GM18507 (cell line): Measurements from ENCODE around the gene SMIM45.
A peak's percentile ranks its signal among the peaks of the same experiment; 100 is the strongest.
"Not testable (repeated sequence)": the region's sequence is repeated elsewhere in the genome, so short reads cannot be mapped to it uniquely, and the experiment has no call there.

ENCODE experiments used
- DNase-seq: peaks from one replicate; pipeline ENCODE4 v3.0.0; 2011; ENCODE audit warnings: low read depth; ENCODE audit not compliant: insufficient read length; ENCODE audit errors: extremely low spot score
- FAIRE-seq: peaks from 2 replicates; lab custom pipeline; 2011; peaks lifted over from hg19 to GRCh38; lab: Jason Lieb, UNC

SMIM45 gene

DNA sequence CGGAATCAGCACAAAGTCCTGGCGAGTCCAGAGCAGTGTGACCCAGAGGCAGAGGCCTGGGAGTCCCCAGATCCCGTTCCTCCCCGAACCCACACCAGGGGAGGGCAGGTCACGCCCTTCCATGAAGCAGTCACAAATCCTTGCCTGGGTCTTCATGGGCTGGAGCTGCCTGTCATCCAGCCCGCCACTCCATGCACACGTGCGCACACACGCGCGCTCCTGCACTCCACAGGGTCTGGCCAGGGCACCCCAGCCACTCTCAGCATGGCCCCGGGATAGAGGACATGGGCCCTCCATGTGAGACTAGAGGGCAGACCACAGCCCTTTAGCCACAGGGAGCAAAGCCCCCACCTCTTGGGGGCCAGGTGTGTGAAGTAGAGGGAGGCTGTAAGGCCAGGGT is 19.6 kb upstream of the SMIM45 start:
- FAIRE-seq (no peak), DNase-seq (no peak)

DNA sequence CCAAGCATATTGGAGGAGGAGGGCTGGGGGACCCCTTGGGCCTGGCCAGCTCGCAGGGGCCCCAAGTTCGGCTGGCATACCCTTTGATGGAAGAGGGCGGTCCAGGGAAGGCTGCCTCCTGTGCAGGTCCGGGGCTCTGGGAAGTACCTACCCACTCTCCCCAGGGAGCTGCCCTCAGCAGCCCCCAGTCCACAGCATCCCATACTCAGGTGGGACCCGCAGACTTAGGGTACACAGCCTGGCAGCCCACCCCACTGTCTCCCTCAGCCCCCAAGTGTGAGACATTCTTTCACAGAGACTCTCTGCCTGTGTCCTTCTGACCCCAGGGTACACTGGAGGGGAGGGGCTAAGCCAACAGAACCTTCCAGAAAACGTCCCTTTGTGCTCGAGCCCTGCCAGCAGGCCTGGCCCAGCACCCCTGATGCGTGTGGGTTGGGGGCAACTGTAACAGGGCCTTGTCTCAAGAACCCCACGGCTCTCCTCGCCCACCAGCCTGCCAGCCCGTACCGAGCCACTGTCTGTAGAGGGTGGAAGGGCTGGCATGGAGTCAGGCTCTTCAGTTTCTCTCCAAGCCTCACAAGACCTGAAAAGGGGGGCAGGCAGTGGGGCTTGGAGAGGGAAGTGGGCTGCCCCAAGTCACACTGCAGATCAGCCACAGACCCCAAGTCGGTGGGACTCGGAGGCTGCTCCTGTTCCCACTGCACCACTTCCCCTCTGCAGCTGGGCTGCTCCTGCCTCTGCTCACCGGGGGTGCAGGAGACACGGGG is 18.4 kb upstream of the SMIM45 start:
- FAIRE-seq (no peak), DNase-seq (no peak)

DNA sequence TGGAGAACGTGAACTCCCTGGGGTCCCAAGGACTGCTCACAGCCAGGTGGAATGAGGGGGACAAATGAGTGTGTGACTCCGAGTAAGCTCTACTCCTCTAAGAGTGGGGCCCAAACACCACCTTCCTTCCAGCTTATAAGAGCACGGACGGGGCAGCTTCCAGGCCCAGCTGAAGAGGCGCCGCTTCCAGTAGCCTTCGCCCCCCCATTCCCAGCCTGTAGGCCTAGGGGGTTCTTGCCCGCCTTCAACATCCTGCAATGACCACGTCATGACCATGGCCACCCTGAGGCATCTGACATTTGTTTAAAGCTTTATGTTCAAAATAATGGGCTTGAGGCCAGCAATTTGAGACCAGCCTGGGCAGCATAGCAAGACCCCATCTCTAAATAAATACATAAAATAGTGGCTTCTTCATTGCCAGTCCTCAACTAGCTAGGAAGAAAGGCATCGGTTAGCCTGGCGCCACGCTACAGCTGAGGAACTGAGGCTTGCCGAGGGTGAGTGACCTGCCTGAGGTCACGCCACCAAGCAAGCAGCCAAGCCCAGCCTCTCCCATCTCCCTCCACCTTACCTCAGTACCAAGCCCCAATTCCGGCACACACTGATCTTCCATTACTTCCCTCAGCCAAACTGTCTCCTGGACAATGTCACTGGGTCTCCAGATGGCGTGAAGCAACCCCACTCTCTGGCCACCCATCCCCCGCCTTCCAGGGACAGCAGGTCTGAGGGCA is 17.5 kb upstream of the SMIM45 start:
- no peak for FAIRE-seq

DNA sequence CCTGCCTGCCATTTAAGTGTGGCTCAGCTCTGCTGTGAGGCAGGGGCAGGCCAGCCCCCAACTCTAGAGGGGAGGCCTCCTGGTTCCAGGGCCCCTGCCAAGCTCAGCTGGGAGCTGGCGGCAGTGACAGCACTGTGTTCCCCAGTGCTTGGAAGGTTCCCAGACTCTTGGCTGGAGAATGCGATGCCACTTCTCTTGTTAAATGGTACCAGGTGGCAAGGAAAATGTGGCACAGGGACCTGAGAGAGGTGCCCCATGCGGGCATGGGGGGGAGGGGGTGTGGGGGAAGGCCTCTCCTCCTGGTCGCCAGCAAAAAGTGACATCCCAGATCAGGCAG is 17.0 kb upstream of the SMIM45 start:
- no peak for DNase-seq

More for the DNA sequence above, 17.5 kb upstream of the SMIM45 start:
- DNase-seq: no peak

DNA sequence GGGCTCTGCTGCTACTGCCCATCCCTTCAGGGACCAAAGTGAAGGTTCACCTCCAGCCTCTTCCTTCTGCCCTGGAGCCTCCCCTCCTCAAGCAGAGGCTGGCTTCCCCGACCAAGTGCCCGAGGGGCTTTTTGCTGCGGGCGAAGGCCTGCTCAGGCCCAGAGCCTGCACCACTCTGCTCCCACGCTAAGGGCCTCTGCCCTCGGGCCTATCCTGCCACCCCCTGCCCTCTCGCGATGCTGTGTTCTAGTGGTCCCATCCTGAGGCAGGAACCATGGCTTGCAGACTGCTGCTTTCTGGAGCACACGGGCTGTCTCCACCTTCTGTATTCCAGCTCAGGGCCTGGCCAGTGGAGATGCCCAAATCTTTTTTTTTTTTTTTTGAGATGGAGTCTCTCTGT is 16.4 kb upstream of the SMIM45 start:
- FAIRE-seq (peak; percentile 50), DNase-seq (no peak)

More for the DNA sequence above, 17.0 kb upstream of the SMIM45 start:
- no peak for FAIRE-seq

DNA sequence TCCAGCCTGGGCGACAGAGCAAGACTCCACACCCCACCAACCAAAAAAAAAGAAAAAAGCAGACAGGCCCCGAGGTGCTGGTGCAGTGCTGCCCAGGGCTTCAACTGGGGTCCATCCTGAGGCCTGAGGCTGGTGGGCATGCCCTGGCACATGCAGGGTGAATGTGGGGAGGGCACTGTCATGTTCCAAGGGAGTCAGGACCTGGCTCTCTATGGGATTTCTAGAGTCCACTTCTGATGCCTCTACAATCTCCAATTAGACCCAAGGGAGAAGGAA is 15.1 kb upstream of the SMIM45 start:
- DNase-seq (no peak), FAIRE-seq (peak; percentile 33)

DNA sequence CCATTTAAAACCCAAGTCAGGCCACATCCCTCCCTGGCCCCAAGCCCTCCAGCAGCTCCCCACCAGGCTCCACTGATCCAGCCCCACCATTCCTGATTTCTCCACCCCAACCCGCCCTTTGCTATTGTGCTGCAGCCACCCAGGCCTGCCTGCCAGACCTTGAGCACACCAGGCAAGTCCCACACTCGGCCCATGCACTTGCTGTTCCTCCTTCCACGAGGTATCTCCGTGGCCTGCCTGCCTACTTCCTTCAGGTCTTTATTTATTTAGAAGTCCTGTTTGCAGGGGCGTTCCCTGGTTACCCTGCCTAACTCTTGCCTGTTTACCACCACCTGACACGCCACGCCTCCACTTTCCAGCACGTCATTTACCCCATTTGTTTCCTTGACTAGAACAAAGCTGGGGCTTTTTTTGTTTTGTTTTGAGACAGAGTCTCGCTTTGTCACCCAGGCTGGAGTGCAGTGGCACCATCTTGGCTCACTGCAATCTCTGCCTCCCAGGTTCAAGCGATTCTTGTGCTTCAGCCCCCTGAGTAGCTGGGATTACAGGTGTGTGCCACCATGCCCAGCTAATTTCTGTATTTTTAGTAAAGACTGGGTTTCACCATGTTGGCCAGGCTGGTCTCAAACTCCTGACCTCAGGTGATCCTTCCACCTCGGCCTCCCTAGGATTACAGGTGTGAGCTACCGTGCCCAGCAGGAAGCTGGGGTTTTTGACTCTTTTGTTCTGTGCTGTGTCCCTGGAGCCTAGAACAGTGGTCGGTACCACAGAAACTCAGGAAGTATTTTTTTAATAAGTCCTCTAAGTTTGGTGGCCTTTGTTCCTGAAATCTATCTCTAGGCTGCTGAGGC is 11.7 kb upstream of the SMIM45 start:
- DNase-seq (no peak), FAIRE-seq (peak; percentile 99)

DNA sequence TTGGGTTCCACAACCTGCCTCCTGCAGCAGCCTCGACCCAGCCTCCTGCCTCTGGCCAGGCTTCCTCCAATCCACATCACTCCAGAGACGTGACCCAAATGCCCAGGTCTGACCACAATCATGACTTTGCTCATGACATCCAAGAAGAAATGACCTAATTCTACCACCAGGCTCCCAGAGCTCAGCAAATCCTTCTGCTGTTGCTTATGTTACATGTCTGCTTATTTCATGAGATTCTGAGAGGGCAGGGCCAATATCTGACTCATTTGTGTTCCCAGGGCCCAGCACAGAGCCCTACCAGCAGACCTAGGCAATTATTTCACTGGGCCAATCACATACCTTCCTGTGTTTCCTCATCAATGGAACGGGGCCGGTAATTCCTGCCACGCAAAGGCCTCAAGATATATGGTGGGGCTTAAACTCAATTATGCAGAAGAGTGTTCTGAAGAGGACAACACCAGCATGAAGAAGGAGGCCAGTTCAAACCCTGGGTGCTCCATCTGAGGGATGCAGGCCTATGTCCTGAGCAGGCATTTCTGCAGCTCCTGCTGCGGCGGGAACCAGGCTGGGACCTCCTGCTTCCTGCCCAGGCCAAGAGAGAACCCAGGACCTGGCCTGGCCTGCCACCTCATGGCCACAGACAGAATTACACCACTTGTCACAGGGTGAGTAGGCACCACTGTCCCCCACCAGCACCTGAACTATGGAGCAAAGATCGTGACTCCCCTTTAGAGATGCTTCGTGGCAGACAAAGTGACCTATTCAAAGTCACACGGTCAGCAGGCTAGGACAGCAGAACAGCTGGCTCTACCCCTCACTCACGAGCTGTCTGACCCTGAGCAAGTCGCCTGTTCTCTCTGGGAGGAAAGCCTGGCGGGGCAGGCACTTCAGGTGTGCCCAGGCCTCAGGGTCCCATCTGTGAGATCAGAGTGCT is 10.9 kb upstream of the SMIM45 start:
- DNase-seq: no peak
- FAIRE-seq: peak; percentile 98

DNA sequence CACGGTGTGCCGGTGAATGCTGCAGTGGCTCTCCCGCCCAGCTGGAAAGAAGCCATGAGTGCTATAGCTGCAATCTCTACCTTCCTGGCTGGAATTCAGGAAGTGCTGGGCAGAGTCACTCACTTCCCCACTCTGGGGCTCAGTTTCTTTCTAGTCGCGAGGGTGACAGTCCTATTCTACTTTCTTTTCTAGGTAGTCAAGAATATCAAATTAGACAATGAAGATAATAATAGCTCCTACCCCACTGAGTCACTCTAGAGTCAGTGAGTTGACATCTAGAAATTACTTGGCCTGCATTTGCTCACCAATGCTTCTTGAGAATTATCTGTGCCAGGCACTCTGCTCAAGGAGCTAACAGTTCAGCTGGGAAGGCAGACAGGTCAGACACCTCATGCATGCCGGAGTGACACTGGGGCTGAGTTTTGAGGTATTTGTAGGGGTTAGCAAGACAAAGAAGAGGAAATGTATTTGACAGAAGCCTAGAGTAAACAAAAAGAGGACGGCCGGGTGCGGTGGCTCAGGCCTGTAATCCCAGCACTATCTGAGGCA is 8.2 kb upstream of the SMIM45 start:
- DNase-seq: no peak
- no peak for FAIRE-seq

DNA sequence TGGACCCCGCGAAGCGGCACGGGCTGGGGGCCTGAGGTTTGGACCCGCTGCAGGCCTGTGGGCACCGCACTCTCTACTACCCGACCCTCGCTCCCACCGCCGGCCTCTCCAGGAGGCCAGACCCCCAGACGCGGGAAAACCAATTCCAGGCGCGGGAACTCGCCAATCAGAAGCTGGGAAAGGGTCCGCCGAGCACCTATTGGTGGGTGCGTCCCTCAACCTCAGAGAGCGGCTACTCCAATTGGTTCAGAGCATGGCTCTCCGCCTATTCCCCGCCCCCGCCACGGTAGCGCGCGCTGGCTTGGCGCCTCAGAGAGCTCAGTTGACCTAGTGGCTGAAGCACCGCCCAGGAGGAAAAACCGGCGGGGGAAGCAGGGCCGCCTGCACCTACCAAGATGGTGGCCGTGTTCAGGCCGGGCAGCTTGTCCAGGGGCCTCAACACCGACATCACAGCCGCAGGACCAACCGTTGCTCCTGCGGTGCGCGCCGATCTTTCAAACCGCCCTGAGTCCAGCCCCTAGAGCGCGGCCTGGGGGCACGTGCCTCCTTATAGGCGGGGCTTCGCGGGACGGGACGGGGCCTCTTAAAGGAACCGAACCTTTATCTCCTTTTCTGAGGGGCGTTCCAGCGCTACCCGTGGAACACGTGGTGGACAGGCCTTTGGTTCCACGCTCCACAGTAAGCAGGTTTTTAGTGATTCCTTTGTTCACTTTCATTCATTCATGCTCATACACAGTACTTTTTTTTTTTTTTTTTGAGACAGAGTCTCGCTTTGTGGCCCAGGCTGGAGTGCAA is 5.1 kb upstream of the SMIM45 start, which contains the start of gene CENPM:
CENPM (minus strand) TSS at position 524 of the 795 bp plus-strand sequence; CDS start at position 448, 76 bp downstream.
- FAIRE-seq (peak; percentile 95), DNase-seq (peak; percentile 68)

DNA sequence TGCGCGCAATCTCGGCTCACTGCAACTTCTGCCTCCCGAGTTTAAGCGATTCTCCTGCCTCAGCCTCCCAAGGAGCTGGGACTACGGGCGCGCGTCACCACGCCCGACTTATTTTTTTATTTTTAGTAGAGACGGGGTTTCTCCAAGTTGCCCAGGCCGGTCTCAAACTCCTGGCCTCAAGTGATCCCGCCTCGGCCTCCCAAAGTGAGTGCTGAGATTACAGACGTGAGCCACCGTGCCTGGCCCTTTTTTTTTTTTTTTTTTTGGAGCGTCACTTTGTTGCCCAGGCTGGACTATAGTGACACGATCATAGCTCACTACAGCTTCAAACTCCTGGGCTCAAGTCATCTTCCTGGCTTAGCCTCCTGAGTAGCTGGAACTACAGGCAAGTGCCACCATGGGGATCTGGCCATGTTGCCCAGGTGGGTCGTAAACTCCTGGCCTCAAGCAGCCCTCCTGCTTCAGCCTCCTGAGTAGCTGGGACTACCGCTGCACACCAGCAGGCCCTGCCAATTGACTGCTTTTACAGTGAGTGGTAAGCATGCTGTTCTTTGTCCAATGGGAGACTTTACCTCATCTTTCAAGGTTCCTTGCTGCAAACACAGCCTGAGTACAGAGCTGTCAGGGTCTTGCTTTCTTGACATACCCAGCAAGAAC is 4.4 kb upstream of the SMIM45 start:
- FAIRE-seq: peak; percentile 56
- DNase-seq: no peak

DNA sequence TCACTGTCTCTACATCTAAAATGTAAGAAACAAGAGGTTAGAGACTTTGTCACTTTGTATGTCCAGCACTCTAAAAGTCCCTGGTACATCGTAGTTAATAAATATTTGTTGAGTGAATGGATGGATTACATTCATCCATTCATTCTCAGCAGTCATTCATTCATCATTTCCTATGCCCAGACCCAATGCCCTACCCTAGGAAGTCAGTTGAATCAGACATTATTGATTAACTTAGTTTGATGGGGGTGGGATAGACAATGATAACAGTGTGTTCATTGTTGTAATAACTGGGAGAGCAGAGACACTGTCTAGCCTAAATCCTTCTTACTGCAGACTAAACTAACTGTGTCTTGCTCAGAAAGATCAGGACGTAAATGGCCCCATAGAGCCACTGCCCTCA is 3.8 kb upstream of the SMIM45 start:
- FAIRE-seq (peak; percentile 57), DNase-seq (no peak)

DNA sequence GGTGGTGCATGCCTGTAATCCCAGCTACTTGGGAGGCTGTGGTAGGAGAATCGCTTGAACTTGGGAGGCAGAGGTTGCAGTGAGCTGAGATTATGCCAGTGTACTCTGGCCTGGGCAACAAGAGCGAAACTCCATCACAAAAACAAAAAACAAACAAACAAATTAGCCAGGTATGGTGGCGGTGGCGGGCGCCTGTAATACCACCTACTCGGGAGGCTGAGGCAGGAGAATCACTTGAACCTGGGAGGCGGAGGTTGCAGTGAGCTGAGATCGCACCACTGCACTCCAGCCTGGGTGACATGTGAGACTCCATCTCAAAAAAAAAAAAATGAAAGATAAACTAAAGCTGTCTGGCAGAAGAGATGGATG is 3.0 kb upstream of the SMIM45 start:
- not testable (repeated sequence) for DNase-seq, FAIRE-seq

DNA sequence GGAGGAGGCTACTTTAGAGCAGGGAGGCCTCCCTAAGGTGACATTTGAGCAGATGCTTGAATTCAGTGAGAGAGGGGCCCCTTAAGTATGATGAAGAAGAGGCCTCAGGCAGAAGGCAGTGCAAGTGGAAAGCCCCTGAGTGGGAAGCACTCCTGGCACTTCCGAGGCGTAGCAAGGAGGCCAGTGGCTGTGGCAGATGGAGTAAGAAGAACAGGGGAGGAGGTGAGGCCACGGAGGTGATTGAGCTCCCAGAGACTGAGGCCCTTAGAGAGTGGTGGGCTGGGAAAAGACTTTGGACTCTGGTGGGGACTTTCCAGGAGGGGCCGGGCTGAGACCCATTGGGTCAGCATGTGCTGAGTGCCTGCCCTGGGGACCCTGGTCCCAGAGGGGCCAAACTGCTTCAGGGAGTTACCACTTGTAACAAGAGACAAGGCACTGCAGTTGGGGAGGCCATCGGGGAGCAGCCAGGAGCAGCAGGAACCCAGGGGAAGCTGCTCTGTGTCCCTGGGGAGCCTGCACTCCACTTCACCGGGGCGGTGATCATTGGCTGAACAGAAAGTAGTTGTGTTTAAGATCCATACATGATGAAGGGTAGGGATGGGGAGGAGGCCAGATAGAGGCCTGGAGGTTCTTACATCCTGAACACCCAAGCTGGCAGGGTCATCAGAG is 2.5 kb upstream of the SMIM45 start:
- FAIRE-seq (peak; percentile 87), DNase-seq (no peak)

DNA sequence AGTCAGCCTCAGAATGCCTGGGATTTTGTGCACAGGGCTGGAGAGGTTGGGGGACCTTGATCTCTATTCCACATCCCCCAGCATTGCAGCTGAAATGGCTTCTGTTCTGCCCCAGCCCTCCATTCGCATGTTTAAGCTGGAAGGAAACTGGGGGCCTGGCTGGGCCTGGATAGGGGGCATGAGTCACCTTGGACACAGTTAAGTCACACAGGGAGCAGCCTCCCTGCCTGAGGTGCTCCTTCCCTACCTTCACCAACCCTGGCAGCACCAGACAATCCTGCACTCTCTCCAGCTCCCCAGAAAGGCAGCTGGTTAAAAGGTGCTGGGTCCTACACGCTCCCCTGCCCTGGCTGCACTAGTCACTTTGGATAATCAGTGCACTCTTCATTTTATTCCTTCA is 763 bp downstream of the SMIM45 start:
- FAIRE-seq (no peak), DNase-seq (no peak)

DNA sequence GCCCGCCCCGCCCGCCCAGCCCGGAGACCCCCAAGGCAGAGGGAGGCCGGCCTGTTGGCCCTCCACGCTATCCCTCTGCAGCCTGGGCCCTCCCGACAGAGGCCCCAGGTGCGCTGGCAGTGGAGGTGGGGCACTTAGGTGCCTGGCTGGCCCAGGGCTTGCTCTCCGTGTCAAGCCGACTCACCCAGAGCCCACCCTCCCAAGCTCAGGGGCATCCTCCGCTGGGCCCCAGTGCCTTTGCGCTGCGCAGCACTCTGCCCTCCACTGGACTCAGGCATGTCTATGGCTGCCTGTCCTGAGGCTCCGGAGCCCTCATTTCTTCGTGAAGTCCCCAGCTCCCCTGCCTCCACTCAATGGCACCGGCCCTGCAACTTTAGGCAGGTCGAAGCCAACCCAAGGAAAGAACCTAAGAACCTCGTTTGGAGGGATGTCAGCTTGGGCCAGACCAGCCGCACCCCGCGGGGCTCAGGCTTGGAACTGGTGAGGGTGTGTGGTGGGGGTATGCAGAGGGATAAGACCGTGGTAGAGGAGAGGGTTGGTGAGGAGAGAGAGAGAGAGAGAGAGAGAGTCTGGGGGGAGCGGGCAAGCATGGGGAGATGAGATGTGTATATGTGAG is 6.1 kb downstream of the SMIM45 start:
- FAIRE-seq (no peak), DNase-seq (no peak)
